BE2C (cell line): Measurements from ENCODE around the gene AUTS2.

Source experiments
- DNase-seq: peaks from one replicate; pipeline ENCODE4 v3.0.0-alpha.2; 2020
- H3K27me3 ChIP-seq: fragments of 250-450 bp; sonication (Bioruptor Pico); 2 replicates; pipeline ENCODE4 v1.5.1; 2020; ENCODE audit warnings: mild to moderate bottlenecking
- H3K36me3 ChIP-seq: fragments of 250-450 bp; sonication (Bioruptor Pico); 2 replicates; pipeline ENCODE4 v1.5.1; 2020; ENCODE audit warnings: mild to moderate bottlenecking
- H3K4me1 ChIP-seq: fragments of 250-450 bp; sonication (Bioruptor Pico); 2 replicates; pipeline ENCODE4 v1.5.1; 2020
- H3K4me3 ChIP-seq: 2 replicates; pipeline ENCODE4 v1.5.1; 2011; ENCODE audit warnings: low read depth, low read length
- H3K9me3 ChIP-seq: fragments of 250-450 bp; sonication (Bioruptor Pico); 2 replicates; pipeline ENCODE4 v1.5.1; 2020
- CTCF ChIP-seq: IDR thresholded peaks from 2 replicates; pipeline ENCODE4 v1.5.1; 2012; ENCODE audit warnings: mild to moderate bottlenecking, low read depth, low read length

AUTS2 gene

GRCh38 chr7:70703785-70704184 is 1105.5 kb downstream of the AUTS2 start:
- TF ChIP-seq CTCF, result no peak
- Histone ChIP-seq H3K4me3 (no peak overlapping the region), H3K9me3 (no peaks in the 10 kb centered on the region), H3K36me3 (no peaks in the 10 kb centered on the region), H3K4me1 (no peaks in the 10 kb centered on the region), H3K27me3 (no peaks in the 10 kb centered on the region)
- DNase-seq, result no peak

DNA sequence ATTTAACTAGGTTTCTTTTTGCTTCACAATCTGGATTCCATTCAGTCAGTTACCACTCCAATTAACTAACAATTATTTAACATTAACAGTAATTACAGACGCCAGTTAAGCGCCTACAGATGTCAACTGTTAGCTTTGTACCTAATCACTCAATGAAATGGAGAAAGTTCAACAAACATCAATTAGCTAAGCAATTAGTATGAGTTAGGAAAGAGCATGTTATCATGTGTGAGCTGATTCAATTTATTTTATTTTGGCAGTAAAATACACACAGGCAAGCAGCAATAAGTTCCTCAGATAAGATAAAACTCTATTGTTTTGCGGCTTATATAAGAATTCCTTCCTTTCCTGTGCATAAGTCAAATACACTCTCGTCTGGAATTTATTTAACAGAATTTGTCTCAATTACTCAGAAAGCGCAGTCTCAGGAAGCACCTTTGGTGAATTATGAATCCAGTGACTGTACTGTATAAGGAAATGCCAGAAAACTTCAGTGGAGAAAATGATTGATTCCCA is 1106.6 kb downstream of the AUTS2 start:
- Histone ChIP-seq H3K4me1 (no peaks in the 10 kb centered on the region), H3K9me3 (no peaks in the 10 kb centered on the region), H3K36me3 (no peaks in the 10 kb centered on the region)

DNA sequence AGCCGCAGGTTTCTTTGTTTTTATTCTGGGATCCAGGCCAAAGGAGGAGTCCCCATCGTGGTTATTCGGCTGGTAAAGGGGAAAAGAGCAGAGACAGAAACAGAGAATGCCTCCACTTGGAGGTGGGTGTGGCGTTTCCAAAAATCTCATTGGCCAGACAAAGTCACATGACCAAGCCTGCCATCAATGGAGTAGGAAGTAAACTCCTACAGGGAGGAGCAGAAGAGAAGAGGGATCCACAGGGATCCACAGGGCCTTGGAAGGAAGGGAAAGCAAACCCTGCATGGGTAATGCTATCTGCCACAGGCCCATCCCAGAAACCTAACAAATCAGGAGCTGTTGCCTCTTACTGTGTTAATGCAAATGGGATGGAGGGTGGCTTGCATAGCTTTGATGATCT is 1107.9 kb downstream of the AUTS2 start:
- Histone ChIP-seq H3K27me3 (no peaks in the 10 kb centered on the region), H3K9me3 (no peaks in the 10 kb centered on the region), H3K4me3 (no peak overlapping the region), H3K4me1 (no peaks in the 10 kb centered on the region), H3K36me3 (no peaks in the 10 kb centered on the region)
- TF ChIP-seq CTCF, result no peak
- DNase-seq, result no peak

More for the DNA sequence above, 1106.6 kb downstream of the AUTS2 start:
- H3K27me3 ChIP-seq, result no peaks in the 10 kb centered on the region
- DNase-seq, result no peak
- no peak for TF ChIP-seq CTCF
- no peak overlapping the region for H3K4me3 ChIP-seq

DNA sequence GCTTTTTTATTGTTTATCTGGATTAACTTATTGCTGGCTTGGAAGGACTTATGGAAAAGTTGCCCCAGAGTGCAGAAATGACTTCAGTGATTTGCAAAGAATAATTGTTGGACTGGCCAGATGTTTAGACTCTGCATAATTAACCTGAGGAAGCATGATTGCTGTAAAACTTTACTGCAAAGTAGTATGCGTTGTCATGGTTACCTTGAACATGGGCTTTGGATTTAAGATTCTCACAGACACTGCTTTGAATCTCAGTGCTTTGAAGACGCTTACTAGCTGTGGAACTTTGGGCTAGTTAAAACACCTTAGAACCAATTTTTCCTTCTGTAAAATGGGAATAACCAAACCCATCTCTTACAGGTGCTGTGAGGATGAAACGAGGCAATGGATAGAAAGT is 1108.4 kb downstream of the AUTS2 start:
- Histone ChIP-seq H3K36me3 (no peaks in the 10 kb centered on the region), H3K9me3 (no peaks in the 10 kb centered on the region), H3K4me3 (no peak overlapping the region), H3K4me1 (no peaks in the 10 kb centered on the region), H3K27me3 (no peaks in the 10 kb centered on the region)
- no peak for DNase-seq
- no peak for TF ChIP-seq CTCF

GRCh38 chr7:70707823-70708243 is 1109.6 kb downstream of the AUTS2 start:
- Histone ChIP-seq H3K36me3 (no peaks in the 10 kb centered on the region), H3K27me3 (no peaks in the 10 kb centered on the region), H3K9me3 (no peaks in the 10 kb centered on the region), H3K4me3 (no peak overlapping the region), H3K4me1 (no peaks in the 10 kb centered on the region)
- TF ChIP-seq CTCF, result no peak
- no peak for DNase-seq

GRCh38 chr7:70710011-70710480 is 1111.8 kb downstream of the AUTS2 start:
- TF ChIP-seq CTCF, result no peak
- no peaks in the 10 kb centered on the region for H3K4me1 ChIP-seq
- no peaks in the 10 kb centered on the region for H3K27me3 ChIP-seq
- H3K9me3 ChIP-seq, result no peaks in the 10 kb centered on the region
- H3K4me3 ChIP-seq, result no peak overlapping the region
- DNase-seq, result no peak
- H3K36me3 ChIP-seq, result no peaks in the 10 kb centered on the region
